Stimulated activated CD4-positive, alpha-beta T cell treated with anti-CD3 and anti-CD28 coated beads, Interleukin-12 subunit alpha, Interleukin-12 subunit beta, amount 100 ng/mL, for 4 hours (primary cell): ENCODE results near the gene UST.
"Not testable (repeated sequence)": the region's sequence is repeated elsewhere in the genome, so short reads cannot be mapped to it uniquely, and the experiment has no call there.

Source experiments
- DNase-seq: peaks from one replicate; pipeline ENCODE4 v3.0.0-alpha.2; 2020

UST gene

GRCh38 chr6:148842296-148843019 lies 95.6 kb downstream of the UST start:
- no peak for DNase-seq

DNA sequence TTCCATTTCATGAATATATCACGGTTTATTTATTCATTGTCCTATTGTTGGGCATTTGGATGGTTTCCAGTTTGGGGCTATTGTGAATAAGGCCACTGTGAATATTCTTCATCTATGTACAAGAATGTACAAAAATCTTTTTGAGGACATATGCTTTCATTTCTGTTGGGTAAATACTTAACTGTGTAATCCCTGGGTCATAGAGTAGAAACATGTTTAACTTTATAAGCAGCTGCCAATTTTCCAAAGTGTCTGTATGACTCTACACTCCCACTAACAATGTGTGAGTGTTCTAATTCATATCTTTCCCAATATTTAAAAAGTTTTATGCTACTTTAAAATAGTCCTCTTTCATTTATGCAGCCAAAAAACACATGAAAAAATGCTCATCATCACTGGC lies 98.6 kb downstream of the UST start:
- DNase-seq, result no peak

DNA sequence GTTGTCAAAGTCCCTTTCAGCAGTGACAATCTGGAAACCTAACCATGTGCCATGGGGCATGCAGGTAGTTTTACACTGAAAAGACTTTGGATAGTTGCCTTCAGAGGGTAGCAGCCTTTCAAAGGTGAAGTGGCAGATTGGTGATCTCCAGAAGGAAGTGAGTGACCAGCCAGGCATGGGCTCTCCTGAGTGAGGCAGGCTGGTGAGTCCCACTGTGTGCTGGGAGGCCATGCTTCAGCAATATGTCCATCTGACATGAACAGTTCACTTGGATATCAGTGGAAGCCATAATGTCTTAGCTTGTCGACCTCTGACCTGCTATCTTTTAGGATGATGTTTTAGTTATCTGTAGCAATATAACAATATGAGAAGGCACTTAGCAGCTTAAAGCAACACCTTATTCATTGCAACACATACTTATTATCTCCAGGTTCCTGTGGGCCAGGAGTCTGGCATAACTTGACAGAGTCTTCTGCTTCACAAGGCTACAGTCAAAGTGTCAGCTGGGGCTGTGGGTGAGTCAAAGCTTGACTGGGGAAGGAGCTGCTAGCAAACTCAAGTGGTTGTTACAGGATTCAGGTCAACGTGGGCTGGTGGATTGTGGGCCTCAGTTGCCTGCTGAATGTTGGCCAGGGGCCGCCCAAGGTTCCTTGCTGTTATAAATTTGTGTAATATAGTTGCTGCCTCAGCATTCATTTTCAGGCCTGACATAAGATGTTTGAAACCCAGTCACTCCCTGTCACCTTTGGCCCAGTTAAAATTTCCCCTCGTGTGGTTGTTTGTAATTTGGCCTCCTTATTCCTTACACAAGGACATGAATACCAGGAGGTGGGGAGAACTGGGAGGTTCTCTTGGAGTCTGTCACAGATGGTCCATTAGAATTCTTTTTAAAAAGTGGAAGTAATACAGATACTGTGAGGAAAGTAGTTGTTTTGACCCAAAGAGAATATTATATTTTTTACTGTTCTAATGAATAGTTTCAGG lies 100.2 kb downstream of the UST start:
- DNase-seq, result no peak

- DNase-seq, result no peak
Observed at GRCh38 chr6:148848915-148849314, 102.1 kb downstream of the UST start.

DNA sequence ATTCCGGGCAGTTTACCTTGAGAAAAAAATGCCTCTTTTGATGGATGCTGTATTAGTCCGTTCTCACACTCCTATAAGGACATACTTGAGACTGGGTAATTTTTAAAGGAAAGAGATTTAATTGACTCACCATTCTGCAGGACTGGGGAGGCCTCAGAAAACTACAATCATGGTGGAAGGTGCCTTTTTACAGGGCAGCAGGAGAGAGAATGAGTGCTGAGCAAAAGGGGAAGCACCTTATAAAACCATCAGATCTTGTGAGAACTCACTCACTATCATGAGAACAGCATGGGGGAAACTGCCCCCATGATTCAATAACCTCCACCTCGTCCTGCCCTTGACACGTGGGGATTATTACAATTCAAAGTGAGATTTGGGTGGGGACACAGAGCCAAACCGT lies 102.6 kb downstream of the UST start:
- not testable (repeated sequence) for DNase-seq

GRCh38 chr6:148850964-148851363 lies 104.1 kb downstream of the UST start:
- no peak for DNase-seq

- DNase-seq, result no peak
Observed at GRCh38 chr6:148851683-148852556, 105.1 kb downstream of the UST start.

GRCh38 chr6:148852688-148853087 lies 105.9 kb downstream of the UST start:
- DNase-seq, result no peak

GRCh38 chr6:148853113-148853512 lies 106.3 kb downstream of the UST start:
- not testable (repeated sequence) for DNase-seq

DNA sequence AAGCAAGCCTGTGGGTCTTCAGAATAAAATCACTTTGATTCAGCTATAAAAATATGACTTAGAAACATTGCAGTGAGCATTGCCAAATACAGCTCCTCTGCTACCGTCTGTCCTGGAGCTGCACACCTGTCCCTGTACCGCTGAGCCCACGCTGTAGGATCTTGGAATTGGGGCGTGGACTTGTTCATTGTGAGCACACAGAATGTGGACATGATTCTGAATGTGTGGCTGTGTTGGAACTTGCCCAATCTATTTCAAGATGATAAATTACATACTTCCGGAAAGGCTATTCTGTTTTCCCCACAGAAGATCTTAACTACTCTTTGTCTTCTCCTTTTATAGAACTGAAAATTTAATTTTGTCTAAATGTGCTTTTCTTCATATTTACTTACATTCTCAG lies 107.3 kb downstream of the UST start:
- no peak for DNase-seq

DNA sequence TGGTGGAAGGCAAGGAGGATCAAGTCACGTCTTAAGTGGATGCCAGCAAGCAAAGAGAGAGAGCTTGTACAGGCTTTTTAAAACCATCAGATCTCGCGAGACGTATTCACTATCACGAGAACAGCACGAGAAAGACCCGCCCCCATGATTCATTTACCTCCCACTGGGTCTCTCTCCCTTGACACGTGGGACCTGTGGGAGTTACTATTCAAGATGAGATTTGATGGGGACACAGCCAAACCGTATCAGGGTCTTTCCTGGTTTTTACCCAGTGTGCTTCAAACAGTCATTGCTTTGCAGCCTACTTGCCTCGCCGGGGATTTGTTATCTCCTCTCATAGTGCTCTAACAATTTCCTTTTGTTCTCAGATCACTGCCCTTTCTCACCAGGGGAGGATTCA lies 108.2 kb downstream of the UST start:
- no peak for DNase-seq

GRCh38 chr6:148855744-148856143 lies 108.9 kb downstream of the UST start:
- no peak for DNase-seq

GRCh38 chr6:148857798-148858390 lies 111.1 kb downstream of the UST start:
- no peak for DNase-seq

GRCh38 chr6:148864132-148864531 lies 117.3 kb downstream of the UST start:
- DNase-seq, result not testable (repeated sequence)

DNA sequence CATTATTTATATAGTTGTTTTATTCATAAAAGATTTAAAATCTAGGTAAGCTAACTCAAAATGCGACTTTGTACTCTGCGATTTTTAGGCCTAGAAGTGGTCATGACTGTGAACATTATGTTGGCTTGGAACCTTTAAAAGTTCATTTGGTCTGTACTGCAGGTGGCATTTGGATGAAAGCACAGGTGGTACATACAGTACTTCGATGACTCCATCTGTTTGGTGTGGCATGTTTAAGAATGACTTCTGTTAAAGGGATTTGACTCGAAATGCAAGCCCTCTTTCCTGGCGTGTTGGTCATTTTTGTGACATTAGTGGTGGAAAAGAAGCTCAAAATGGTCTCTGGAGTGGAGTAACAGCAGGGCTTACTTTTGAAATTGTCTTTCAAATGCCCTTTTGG lies 118.1 kb downstream of the UST start:
- no peak for DNase-seq

- DNase-seq, result no peak
Observed at GRCh38 chr6:148866657-148867268, 119.9 kb downstream of the UST start.

GRCh38 chr6:148867862-148868261 lies 121.0 kb downstream of the UST start:
- DNase-seq, result no peak

- DNase-seq, result no peak
Observed at GRCh38 chr6:148868314-148868713, 121.5 kb downstream of the UST start.

- no peak for DNase-seq
Observed at GRCh38 chr6:148868901-148869300, 122.1 kb downstream of the UST start.

DNA sequence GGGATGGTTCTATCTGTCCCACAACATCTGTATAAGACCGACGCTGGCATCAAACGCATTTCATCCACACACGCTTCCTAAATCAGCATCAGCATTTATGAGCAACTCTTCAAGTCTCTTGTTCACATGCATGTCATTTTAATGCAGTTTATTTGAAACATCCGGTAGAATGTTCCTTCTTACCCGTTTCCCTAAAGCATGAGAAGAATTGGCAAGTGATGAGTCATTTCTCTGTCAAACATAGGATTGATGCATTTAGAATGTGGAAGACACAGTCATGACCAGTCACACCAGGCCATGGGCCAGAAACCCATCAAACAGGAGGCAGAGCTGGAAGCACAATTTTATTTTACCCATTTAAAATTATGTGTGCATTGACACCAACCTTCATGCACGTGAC lies 122.8 kb downstream of the UST start:
- DNase-seq, result no peak

DNA sequence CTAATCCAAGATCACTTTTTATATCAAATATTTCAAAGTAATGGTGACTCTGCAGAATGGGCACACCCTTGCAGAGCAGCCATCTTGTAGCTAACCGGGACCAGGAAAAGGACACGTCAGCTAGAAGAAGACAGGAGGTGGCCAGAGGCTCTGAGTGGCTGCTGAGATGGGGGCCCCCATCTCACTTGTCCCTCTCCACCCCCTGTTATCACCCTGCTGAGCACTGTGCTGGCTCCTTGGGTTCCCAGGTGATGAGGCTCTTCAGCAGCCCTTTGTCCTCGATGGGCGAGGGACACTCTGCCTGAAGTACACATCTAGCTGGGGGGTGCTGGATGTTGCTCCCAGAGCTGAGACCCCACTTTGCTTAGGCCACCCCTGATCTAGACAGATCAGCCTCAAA lies 126.3 kb downstream of the UST start:
- no peak for DNase-seq

DNA sequence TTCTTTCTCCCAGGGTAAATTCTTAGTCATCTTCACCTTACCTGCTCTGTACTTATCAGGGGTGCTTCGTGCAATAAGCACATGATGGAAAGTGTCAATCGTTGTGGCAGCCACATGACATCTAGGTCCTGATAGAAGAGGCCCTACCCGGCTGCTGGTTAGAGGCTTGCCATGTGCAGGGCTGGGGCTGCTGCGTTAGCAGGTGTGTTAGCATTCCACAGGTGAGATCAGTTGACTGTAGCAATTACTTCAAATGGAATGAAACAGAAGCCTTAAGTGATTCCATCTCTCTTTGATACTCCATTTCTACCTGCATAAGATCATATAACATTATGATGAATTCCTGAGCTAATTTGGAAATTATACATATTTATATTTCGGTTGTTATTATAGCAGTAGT lies 127.0 kb downstream of the UST start:
- no peak for DNase-seq
